Smooth muscle cell (in vitro differentiated cells): ENCODE measurements around the gene PF4V1. TPM values are rescaled to one million over a fixed set of nuclear protein-coding genes. Genes with fewer than 3 reads are reported as not detected.

Source experiments
- DNase-seq: peaks from one replicate; lab custom pipeline; 2025; ENCODE audit not compliant: unreplicated experiment; lab: John Stamatoyannopoulos, UW
- H2AFZ ChIP-seq: fragments of 200-600 bp; sonication (generic); 2 replicates; pipeline ENCODE4 v1.6.0; 2016; ENCODE audit warnings: antibody characterized with exemption, low read depth, mild to moderate bottlenecking
- H3F3A ChIP-seq: fragments of 200-600 bp; sonication (generic); 2 replicates; pipeline ENCODE4 v1.6.0; 2017; ENCODE audit warnings: antibody characterized with exemption, low read depth
- H3K27ac ChIP-seq: fragments of 200-600 bp; sonication (generic); 2 replicates; pipeline ENCODE4 v1.5.1; 2016; ENCODE audit warnings: low read depth, mild to moderate bottlenecking
- H3K27me3 ChIP-seq: fragments of 200-600 bp; sonication (generic); 2 replicates; pipeline ENCODE4 v1.6.1; 2016; ENCODE audit warnings: low read depth, mild to moderate bottlenecking
- H3K36me3 ChIP-seq: fragments of 200-600 bp; sonication (generic); 2 replicates; pipeline ENCODE4 v1.5.1; 2016; ENCODE audit warnings: low read depth
- H3K4me1 ChIP-seq: fragments of 200-600 bp; sonication (generic); 2 replicates; pipeline ENCODE4 v1.5.1; 2016; ENCODE audit warnings: low read depth
- H3K4me2 ChIP-seq: fragments of 200-600 bp; sonication (generic); 2 replicates; pipeline ENCODE4 v1.6.0; 2016; ENCODE audit warnings: mild to moderate bottlenecking
- H3K4me3 ChIP-seq: fragments of 200-600 bp; sonication (generic); 2 replicates; pipeline ENCODE4 v1.5.1; 2016; ENCODE audit warnings: mild to moderate bottlenecking
- H3K79me2 ChIP-seq: fragments of 200-600 bp; sonication (generic); 2 replicates; pipeline ENCODE4 v1.6.0; 2016; ENCODE audit warnings: low read depth, mild to moderate bottlenecking
- H3K9ac ChIP-seq: fragments of 200-600 bp; sonication (generic); 2 replicates; pipeline ENCODE4 v1.6.0; 2016; ENCODE audit warnings: low read depth
- H3K9me3 ChIP-seq: fragments of 200-600 bp; sonication (generic); replicated peaks from 2 replicates; pipeline ENCODE4 v1.5.1; 2016; ENCODE audit warnings: low read depth
- H4K20me1 ChIP-seq: fragments of 200-600 bp; sonication (generic); 2 replicates; pipeline ENCODE4 v1.6.0; 2016; ENCODE audit warnings: low read depth
- WGBS: methylation state at CpG from one replicate; pipeline ENCODE4 v1.1.7; 2016; ENCODE audit warnings: low lambda C conversion rate; 5-methylcytosine and 5-hydroxymethylcytosine counted together
- polyA plus RNA-seq: library from polyadenylated mRNA; unstranded; fragments of >200 nt; fragmentation: Nextera tagmentation; extraction: Ambion mirVana; gene quantifications from 2 replicates; pipeline ENCODE4 v1.2.1, GENCODE V29; 2016
- total RNA-seq: library from RNA; depleted of rRNA; stranded (reverse); fragments of >200 nt; gene quantifications from 2 replicates; pipeline ENCODE4 v1.2.3, GENCODE V29; 2014
- TF ChIP-seq, protein P1 (sequence below): fragments of 200-600 bp; sonication (generic); IDR thresholded peaks from 2 replicates; pipeline ENCODE4 v1.5.1; 2017; ENCODE audit warnings: borderline replicate concordance, mild to moderate bottlenecking, antibody characterized with exemption; ENCODE audit not compliant: insufficient read depth, poor library complexity, severe bottlenecking

The PF4V1 gene
- total and polyA plus RNA-seq, 2 experiments from 2014 or later, result 0.35 TPM; not detected in 1

DNA sequence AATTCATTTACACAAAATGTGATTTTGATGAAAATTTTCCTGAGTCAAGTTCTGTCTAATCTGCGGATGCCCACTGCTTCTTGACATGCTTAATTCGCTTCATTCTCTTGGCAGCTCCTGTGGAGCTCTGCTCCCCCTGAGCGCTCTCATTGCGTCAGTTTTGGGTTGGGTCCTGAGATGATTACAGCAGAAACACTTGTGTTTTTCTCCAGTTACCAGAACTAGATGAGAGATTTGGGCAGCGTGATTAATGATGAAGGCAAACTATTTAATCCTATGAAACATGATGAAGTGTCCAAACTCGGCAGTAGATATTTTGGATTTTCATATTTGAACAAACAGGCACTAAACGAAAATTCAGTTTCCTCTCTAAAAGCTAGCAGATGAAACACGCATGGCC lies 11.9 kb downstream of the PF4V1 start:
- Histone ChIP-seq H3K79me2 (no peaks in the 10 kb centered on the region), H3K4me1 (peaks cover 8% of the 10 kb centered on the region), H3K36me3 (no peaks in the 10 kb centered on the region), H3F3A (peaks cover 9% of the 10 kb centered on the region), H3K27me3 (peaks cover 10% of the 10 kb centered on the region), H2AFZ (no peak overlapping the region), H3K27ac (no peak overlapping the region), H3K9me3 (no peaks in the 10 kb centered on the region), H3K4me2 (no peak overlapping the region), H3K9ac (no peak overlapping the region), H4K20me1 (no peaks in the 10 kb centered on the region), H3K4me3 (no peak overlapping the region)
- WGBS, result 94% methylated on average over 8 of the region's 8 CpGs
- no peak for DNase-seq
- TF ChIP-seq, protein P1, sequence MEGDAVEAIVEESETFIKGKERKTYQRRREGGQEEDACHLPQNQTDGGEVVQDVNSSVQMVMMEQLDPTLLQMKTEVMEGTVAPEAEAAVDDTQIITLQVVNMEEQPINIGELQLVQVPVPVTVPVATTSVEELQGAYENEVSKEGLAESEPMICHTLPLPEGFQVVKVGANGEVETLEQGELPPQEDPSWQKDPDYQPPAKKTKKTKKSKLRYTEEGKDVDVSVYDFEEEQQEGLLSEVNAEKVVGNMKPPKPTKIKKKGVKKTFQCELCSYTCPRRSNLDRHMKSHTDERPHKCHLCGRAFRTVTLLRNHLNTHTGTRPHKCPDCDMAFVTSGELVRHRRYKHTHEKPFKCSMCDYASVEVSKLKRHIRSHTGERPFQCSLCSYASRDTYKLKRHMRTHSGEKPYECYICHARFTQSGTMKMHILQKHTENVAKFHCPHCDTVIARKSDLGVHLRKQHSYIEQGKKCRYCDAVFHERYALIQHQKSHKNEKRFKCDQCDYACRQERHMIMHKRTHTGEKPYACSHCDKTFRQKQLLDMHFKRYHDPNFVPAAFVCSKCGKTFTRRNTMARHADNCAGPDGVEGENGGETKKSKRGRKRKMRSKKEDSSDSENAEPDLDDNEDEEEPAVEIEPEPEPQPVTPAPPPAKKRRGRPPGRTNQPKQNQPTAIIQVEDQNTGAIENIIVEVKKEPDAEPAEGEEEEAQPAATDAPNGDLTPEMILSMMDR, result no peak

DNA sequence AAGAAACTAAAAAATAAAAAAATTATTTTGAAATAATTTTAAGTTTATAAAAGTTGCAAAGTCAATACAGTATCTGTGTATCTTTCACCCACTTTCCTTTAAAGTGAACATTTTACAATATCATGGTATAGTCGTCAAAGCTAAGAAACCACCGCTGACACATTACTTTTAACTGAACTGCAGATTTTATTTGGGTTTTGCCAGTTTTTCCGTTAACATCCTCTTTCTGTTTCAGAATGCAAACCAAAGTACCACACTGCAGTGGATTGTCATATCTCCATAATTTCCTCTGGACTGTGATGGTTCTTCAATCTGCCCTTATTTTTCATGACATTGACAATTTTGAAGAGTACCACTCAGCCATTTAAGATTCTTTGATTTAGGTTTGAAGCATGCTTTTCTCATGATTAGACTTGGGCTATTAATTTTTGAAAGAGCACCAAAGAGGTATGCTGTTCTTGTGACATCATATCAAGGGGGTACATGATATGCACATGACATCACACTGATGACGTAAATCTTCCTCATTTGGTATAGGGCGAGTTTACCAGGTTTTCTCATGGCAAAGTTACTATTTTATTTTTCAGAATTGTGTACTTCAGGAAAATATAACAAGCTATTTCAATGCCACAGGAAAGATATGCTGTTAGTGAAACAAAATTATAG lies 12.5 kb downstream of the PF4V1 start:
- Histone ChIP-seq H2AFZ (no peak overlapping the region), H3K9ac (no peak overlapping the region), H3K27ac (no peak overlapping the region), H3K9me3 (no peaks in the 10 kb centered on the region), H4K20me1 (no peaks in the 10 kb centered on the region), H3K79me2 (no peaks in the 10 kb centered on the region), H3K4me3 (no peak overlapping the region), H3F3A (peaks cover 9% of the 10 kb centered on the region), H3K27me3 (peaks cover 16% of the 10 kb centered on the region), H3K4me1 (peaks cover 8% of the 10 kb centered on the region), H3K36me3 (no peaks in the 10 kb centered on the region), H3K4me2 (no peak overlapping the region)
- TF ChIP-seq, protein P1, result no peak
- 92% methylated on average over 5 of the region's 5 CpGs for WGBS
- no peak for DNase-seq

DNA sequence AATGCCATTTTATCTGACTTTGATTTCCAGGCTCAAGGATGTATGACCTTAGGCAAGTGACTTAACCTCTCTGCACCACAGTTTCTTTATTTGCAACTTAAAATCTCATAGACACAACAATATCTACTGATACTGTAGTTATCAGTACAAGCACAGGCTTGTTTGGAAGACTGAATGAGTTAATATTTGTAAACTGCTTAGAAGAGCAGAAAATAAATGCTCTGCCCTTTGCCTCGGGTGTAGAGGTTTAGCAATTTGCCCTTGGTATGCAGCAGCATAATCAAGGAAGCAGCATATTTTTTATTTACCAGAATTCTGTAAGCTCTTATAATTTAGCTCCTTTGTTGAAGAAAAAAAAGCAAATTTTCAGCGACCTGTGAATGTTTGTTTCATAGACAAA lies 13.2 kb downstream of the PF4V1 start:
- H3K4me1 ChIP-seq, result peaks cover 8% of the 10 kb centered on the region
- H4K20me1 ChIP-seq, result no peaks in the 10 kb centered on the region
- H2AFZ ChIP-seq, result no peak overlapping the region
- no peak for DNase-seq
- peaks cover 9% of the 10 kb centered on the region for H3F3A ChIP-seq
- no peaks in the 10 kb centered on the region for H3K36me3 ChIP-seq
- H3K79me2 ChIP-seq, result no peaks in the 10 kb centered on the region
- H3K4me3 ChIP-seq, result no peak overlapping the region
- TF ChIP-seq, protein P1, result no peak
- H3K27me3 ChIP-seq, result peaks cover 22% of the 10 kb centered on the region
- no peak overlapping the region for H3K27ac ChIP-seq
- 47% methylated on average over 2 of the region's 2 CpGs for WGBS
- H3K4me2 ChIP-seq, result no peak overlapping the region
- H3K9me3 ChIP-seq, result no peaks in the 10 kb centered on the region
- H3K9ac ChIP-seq, result no peak overlapping the region

DNA sequence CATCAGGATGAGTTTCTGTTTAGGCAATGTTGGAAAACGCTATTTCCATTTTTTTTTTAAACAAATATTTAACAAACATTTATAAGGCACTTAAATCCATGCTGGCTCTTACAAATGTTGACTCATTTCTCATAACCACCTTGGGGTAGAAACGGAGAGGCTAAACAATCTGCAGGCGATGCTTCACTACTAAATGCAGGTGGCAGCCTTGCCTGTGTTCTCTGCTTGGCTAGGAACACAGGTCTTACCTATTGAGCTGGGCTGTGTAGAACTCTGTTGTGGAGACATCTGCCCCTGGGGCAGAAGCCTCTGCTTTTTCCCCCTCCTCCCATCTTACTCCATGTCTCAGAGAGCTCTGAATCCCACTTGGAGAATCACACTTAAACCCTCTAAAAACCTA lies 14.7 kb downstream of the PF4V1 start:
- Histone ChIP-seq H3K9ac (no peak overlapping the region), H4K20me1 (no peaks in the 10 kb centered on the region), H3K4me3 (no peak overlapping the region), H3K4me2 (peak overlapping the region; percentile 94), H3K9me3 (no peaks in the 10 kb centered on the region), H3K4me1 (peaks cover 8% of the 10 kb centered on the region), H3K27ac (no peak overlapping the region), H3F3A (no peaks in the 10 kb centered on the region), H3K36me3 (no peaks in the 10 kb centered on the region), H2AFZ (no peak overlapping the region), H3K27me3 (peaks cover 37% of the 10 kb centered on the region), H3K79me2 (no peaks in the 10 kb centered on the region)
- DNase-seq, result no peak
- TF ChIP-seq, protein P1, result no peak
- WGBS, result 61% methylated on average over 3 of the region's 3 CpGs
